ENCODE data around the gene UBC. TPM values are rescaled to one million over a fixed set of nuclear protein-coding genes. Genes with fewer than 3 reads are reported as not detected.

Gene UBC
- total RNA-seq, 2 donors from 2014 or later, result 637 to 675 TPM

DNA sequence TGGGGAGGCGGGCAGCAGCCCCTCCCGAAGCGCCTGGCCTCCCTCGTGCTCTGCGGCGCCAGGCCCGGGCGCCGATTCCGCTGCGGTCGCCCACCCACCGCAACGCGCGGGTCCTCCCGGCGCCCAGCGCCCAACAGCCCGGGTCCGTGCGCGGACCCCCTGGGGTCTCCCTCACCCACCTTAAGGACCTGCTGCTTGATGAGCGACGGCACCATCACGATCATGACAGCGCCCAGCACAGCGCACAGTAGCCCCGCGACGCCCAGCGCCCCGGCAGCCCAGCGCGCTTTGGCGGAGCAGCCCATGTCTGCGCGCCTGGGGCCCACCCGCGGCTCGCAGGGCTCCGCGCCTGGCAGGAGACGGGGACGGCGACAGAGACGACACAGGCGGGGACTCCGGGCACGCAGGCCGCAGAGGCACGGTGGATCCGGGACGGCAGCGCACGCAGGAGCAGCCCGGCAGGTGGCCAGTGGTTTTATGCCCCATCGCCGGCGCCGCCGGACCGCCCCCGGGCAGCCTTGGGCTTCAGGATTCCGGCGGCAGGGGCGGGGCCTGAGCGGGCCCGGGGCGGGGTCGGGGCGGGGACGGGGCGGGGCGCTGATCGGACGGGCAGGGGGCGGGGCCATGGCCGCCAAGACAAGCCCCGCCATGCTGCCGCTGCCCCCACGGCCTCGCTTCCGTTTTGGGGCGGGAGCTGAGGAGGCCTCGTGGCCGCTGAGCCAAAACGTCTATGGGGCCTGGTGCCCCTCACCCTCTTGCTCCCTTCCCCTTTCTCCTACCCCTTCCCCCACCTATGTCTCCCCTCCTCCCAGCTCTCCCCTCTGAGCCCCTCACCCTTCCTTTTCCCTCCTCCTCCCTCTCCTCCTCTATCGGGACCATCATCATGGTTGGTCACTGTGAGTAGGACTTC lies 50.8 kb downstream of the UBC start, which contains the start of gene SCARB1:
Gene SCARB1, minus strand, starts transcription at position 449 of the 910 bp plus-strand sequence. Its CDS starts 144 bp downstream, at position 305.
- H3K4me1 ChIP-seq, result peaks cover 19% of the 10 kb centered on the region
- ATAC-seq (peak; percentile 93), DNase-seq (peak; percentile 84 to 90 (median 87))
- peak within 1 kb of the TSS in 3 of 4 donors; percentile 29 to 45 (median 29) for H3K27ac ChIP-seq
- no peaks in the 10 kb centered on the region for H3K9me3 ChIP-seq
- peak; percentile 40 to 55 (median 54) for TF ChIP-seq POLR2A (IDR thresholded peaks at IDR 0.05)
- TF ChIP-seq, protein P1, sequence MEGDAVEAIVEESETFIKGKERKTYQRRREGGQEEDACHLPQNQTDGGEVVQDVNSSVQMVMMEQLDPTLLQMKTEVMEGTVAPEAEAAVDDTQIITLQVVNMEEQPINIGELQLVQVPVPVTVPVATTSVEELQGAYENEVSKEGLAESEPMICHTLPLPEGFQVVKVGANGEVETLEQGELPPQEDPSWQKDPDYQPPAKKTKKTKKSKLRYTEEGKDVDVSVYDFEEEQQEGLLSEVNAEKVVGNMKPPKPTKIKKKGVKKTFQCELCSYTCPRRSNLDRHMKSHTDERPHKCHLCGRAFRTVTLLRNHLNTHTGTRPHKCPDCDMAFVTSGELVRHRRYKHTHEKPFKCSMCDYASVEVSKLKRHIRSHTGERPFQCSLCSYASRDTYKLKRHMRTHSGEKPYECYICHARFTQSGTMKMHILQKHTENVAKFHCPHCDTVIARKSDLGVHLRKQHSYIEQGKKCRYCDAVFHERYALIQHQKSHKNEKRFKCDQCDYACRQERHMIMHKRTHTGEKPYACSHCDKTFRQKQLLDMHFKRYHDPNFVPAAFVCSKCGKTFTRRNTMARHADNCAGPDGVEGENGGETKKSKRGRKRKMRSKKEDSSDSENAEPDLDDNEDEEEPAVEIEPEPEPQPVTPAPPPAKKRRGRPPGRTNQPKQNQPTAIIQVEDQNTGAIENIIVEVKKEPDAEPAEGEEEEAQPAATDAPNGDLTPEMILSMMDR (IDR thresholded peaks at IDR 0.05), result peak in 1 of 7 experiments; percentile 20
- peak within 1 kb of the TSS; percentile 44 to 46 for H3K4me3 ChIP-seq
- 0 to 1% methylated on average over 15 to 55 of the region's 89 CpGs for WGBS, 2 donors
- no peaks in the 10 kb centered on the region for H3K27me3 ChIP-seq
- no peaks in the 10 kb centered on the region for H3K36me3 ChIP-seq (replicated peaks in 1 of 2; ENCODE audit: insufficient read depth in 1 of 2, low read depth in 2 of 2)
- intact Hi-C loops (cut with DNase I), result no loop called here

DNA sequence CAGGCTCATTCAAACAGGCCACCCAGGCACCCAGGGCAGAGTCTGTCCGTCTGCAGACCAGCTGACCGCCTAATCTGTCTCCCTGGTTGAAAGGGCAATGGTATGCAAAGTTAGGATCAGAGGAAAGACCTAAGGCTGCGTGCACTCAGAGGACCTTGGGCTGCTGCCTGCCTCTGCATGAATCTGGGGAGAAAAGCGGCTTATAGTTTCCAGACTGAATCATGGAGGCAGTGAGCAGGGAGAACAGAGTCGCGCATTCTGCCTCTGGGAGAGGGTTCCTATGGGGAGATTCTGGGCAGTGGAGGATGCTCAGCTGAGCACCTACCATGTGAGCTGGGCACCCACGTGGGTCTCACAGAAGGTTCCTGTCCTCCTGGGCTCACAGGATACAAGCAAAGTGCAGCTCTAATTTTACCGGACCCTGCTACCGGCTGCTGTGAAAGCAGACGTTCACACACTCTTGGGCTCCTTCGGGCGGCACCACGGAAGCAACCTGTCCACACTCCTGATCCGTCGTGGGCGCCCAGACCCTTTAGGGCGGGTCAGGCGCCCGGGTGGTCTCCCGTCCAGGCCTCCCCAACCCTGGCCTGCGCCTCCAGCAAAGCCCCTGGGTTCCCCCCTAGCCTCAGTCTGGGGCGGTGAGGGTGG lies 51.6 kb downstream of the UBC start:
- ATAC-seq, result peak; percentile 15
- no peaks in the 10 kb centered on the region for H3K36me3 ChIP-seq (replicated peaks in 1 of 2; ENCODE audit: insufficient read depth in 1 of 2, low read depth in 2 of 2)
- intact Hi-C loops (cut with DNase I), result no loop called here
- peak overlapping the region; percentile 44 to 46 for H3K4me3 ChIP-seq
- peaks cover 19% of the 10 kb centered on the region for H3K4me1 ChIP-seq
- H3K9me3 ChIP-seq, result no peaks in the 10 kb centered on the region
- TF ChIP-seq, protein P1 (IDR thresholded peaks at IDR 0.05), result no peak
- no peak for TF ChIP-seq POLR2A (IDR thresholded peaks at IDR 0.05)
- DNase-seq, result peak in 3 of 4 donors; percentile 27 to 47 (median 30)
- H3K27me3 ChIP-seq, result no peaks in the 10 kb centered on the region
- H3K27ac ChIP-seq, result peak overlapping the region in 2 of 4 donors; percentile 19
- WGBS, 2 donors, result 14 to 24% methylated on average over 8 to 22 of the region's 22 CpGs

DNA sequence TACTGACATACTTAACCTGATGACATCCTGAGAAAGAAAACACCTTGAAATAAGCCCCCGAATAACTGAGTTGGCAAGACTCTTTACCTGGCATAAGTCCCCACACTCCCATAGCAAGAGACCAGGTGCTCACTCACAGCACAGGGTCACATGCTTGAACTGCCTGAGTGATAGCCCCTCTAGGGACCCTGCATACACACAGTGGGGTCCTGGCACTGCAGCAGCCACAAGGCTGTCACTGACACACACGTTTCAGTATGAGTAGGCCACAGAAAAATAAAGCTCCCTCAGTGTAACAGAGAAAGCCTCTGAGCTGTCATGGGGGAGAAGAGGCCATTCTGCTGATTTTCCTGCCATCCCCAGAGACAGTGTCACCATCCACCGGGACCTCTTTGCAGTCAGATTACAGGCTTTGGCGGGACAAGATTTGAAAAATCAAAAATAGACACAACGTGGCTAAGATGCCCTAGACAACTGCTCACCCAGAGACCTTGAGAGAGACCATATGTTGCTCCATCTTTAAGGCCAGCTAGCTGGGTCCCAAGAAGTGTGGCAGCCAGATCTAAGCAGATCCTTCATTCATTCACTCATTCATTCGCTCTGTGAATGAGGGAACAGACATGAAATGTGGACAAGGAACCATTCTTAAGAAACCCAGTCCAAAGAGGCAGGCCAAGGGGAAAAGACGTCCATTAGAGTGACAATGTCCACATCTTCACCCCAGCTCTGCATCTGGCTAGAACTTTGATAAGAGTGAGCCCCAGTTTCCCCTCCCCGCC lies 52.4 kb downstream of the UBC start:
- Histone ChIP-seq H3K36me3 (replicated peaks in 1 of 2; ENCODE audit: insufficient read depth in 1 of 2, low read depth in 2 of 2) (no peaks in the 10 kb centered on the region), H3K4me3 (no peak overlapping the region), H3K27ac (no peak overlapping the region), H3K4me1 (peaks cover 19% of the 10 kb centered on the region), H3K9me3 (no peaks in the 10 kb centered on the region), H3K27me3 (no peaks in the 10 kb centered on the region)
- TF ChIP-seq POLR2A (IDR thresholded peaks at IDR 0.05), result no peak
- TF ChIP-seq, protein P1 (IDR thresholded peaks at IDR 0.05), result no peak
- WGBS, 2 donors, result 79 to 80% methylated on average over 8 of the region's 8 CpGs
- intact Hi-C loops (cut with DNase I), result no loop called here
- ATAC-seq (no peak), DNase-seq (no peak)

Small RNA genes within 50 kb of the gene (microRNA-seq; reads per million reads assigned to microRNA genes)
- gene MIR5188 (ENCODE audit: borderline number of aligned reads in 2 of 2, borderline replicate concordance in 2 of 2), result 0 reads per million in 2 donors

Small RNA genes within 50 kb of the gene (small RNA-seq; reads per million reads assigned to genes)
- gene MIR5188 (not detected), gene RNU6-927P (not detected)

Other genes starting within 250 kb of the UBC start
- 10 to 100 TPM; 16.5 to 18.9 TPM for gene SCARB1, start 50.8 kb downstream of the UBC start, total RNA-seq
- 10 to 100 TPM; 10.1 to 10.5 TPM for gene DHX37, start 74.5 kb upstream of the UBC start, total RNA-seq
- 1 to 10 TPM; 5.9 to 8.0 TPM for gene BRI3BP, start 79.0 kb upstream of the UBC start, total RNA-seq
- 10 to 100 TPM; 15.0 to 22.4 TPM for gene AACS, start 150.8 kb upstream of the UBC start, total RNA-seq

Measured in body of pancreas (tissue), 4 donors.